Measurements from ENCODE around the gene INVS.

GRCh38 chr9:100228352-100228869 is 129.4 kb downstream of the INVS start:
- TF ChIP-seq CTCF (IDR thresholded peaks at IDR 0.05) (no peak), POLR2A (IDR thresholded peaks at IDR 0.05) (no peak)

All from testis (tissue), 2 donors.